ENCODE measurements around the gene SNX32. TPM values are rescaled to one million over a fixed set of nuclear protein-coding genes. Genes with fewer than 3 reads are reported as not detected.

SNX32 gene
- total and polyA plus RNA-seq, 2 experiments from 2014 or later: 5.9 to 13.2 TPM

- H3K4me3 ChIP-seq: no peak overlapping the region
- DNase-seq (ENCODE audit: low read depth in 1 of 2, low spot score in 1 of 2): no peak
Measured at GRCh38 chr11:65802841-65803240, 30.9 kb upstream of the SNX32 start.

DNA sequence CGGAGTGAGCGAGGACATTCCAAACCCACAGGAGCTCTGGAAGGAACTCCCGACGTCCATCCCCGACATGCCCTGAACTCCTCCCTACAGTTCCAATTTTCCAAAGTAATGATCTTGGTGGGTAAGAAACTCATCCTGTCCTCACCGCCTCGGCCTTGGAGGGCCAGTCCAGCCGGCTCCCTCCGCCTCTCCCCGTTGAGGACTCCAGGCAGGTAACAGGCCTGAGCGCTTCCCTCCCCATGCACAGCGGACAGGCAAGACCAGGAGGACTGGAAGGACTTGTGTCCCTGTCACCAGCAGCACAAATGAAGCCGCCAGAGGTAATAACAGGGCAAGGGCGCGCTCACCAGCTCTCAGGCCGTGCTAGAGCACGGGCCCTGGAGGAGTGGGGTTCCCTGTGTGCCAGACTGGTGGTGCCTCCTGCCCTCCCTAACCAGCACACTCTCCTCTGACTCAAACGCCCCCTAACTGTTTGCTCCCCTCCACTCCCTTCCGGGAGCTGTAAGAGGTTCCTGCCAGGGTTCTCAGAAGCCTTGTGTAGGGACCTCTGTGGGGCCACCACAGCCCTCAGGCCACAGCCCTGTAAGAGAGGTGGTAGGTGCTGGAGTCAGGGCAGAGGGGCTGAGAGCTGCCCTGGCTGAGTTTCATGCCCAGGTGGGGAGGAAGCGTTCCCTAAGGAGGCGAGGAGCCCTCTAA, 29.8 kb upstream of the SNX32 start:
- Histone ChIP-seq H3K36me3 (no peaks in the 10 kb centered on the region), H3K27ac (no peak overlapping the region), H3K9me3 (ENCODE audit: low read depth) (no peaks in the 10 kb centered on the region), H3K27me3 (no peaks in the 10 kb centered on the region), H3K4me3 (no peak overlapping the region), H3K4me1 (ENCODE audit: low read depth) (no peaks in the 10 kb centered on the region)
- TF ChIP-seq CTCF (IDR thresholded peaks at IDR 0.05; ENCODE audit: low read depth, low read length): no peak
- no peak for DNase-seq (ENCODE audit: low read depth in 1 of 2, low spot score in 1 of 2)

More at GRCh38 chr11:65802841-65803240, 30.9 kb upstream of the SNX32 start:
- Histone ChIP-seq H3K9me3 (ENCODE audit: low read depth) (no peaks in the 10 kb centered on the region), H3K36me3 (no peaks in the 10 kb centered on the region), H3K4me1 (ENCODE audit: low read depth) (no peaks in the 10 kb centered on the region), H3K27me3 (no peaks in the 10 kb centered on the region), H3K27ac (no peak overlapping the region)
- TF ChIP-seq CTCF (IDR thresholded peaks at IDR 0.05; ENCODE audit: low read depth, low read length): no peak

DNA sequence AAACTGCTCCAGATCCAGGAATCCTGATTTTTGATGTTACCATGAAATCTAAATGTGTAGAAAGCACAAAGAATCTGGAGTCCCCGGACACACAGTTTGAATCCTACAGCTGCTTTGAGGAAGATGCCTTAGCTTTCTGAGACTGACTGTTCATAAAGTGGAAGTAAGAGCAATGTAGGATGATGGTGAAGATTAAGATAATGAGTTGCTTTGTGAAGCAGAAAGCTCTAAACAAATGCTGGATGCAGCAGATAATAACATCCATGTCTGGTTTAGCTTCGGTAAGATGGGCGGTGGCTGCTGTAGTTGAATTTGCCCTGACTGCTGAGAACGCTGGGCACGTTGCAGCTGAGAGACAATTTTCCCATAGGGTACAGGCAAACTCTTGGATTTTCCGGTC, 26.8 kb upstream of the SNX32 start:
- Histone ChIP-seq H3K4me1 (ENCODE audit: low read depth) (peaks cover 3% of the 10 kb centered on the region), H3K4me3 (no peak overlapping the region), H3K36me3 (no peaks in the 10 kb centered on the region), H3K27ac (no peak overlapping the region), H3K27me3 (no peaks in the 10 kb centered on the region), H3K9me3 (ENCODE audit: low read depth) (no peaks in the 10 kb centered on the region)
- no peak for DNase-seq (ENCODE audit: low read depth in 1 of 2, low spot score in 1 of 2)
- no peak for TF ChIP-seq CTCF (IDR thresholded peaks at IDR 0.05; ENCODE audit: low read depth, low read length)

- no peaks in the 10 kb centered on the region for H3K27me3 ChIP-seq
- H3K4me1 ChIP-seq (ENCODE audit: low read depth): peaks cover 4% of the 10 kb centered on the region
- no peak overlapping the region for H3K4me3 ChIP-seq
- H3K27ac ChIP-seq: no peak overlapping the region
- no peak for TF ChIP-seq CTCF (IDR thresholded peaks at IDR 0.05; ENCODE audit: low read depth, low read length)
- no peaks in the 10 kb centered on the region for H3K9me3 ChIP-seq (ENCODE audit: low read depth)
- DNase-seq (ENCODE audit: low read depth in 1 of 2, low spot score in 1 of 2): no peak
- no peaks in the 10 kb centered on the region for H3K36me3 ChIP-seq
Measured at GRCh38 chr11:65808744-65809341, 24.9 kb upstream of the SNX32 start.

GRCh38 chr11:65809496-65809895, 24.3 kb upstream of the SNX32 start:
- Histone ChIP-seq H3K4me1 (ENCODE audit: low read depth) (peaks cover 4% of the 10 kb centered on the region), H3K4me3 (no peak overlapping the region), H3K27ac (no peak overlapping the region), H3K9me3 (ENCODE audit: low read depth) (no peaks in the 10 kb centered on the region), H3K36me3 (no peaks in the 10 kb centered on the region), H3K27me3 (no peaks in the 10 kb centered on the region)
- no peak for TF ChIP-seq CTCF (IDR thresholded peaks at IDR 0.05; ENCODE audit: low read depth, low read length)
- DNase-seq (ENCODE audit: low read depth in 1 of 2, low spot score in 1 of 2): no peak
